AG10803 (cell line): ENCODE data around the gene JPH3.

Source experiments
- DNase-seq: peaks from one replicate; pipeline ENCODE4 v3.0.0; 2010; ENCODE audit warnings: low read depth
- H3K4me3 ChIP-seq: 2 replicates; pipeline ENCODE4 v1.5.1; 2011; ENCODE audit warnings: mild to moderate bottlenecking, low read length, control low read depth
- CTCF ChIP-seq: conservative IDR thresholded peaks from 2 replicates; pipeline ENCODE4 v1.5.1; 2011; ENCODE audit warnings: mild to moderate bottlenecking, low read length, control low read depth, inconsistent platforms

The JPH3 gene

GRCh38 chr16:87582966-87583325 lies 19.4 kb upstream of the JPH3 start:
- no peak for TF ChIP-seq CTCF
- no peak for DNase-seq
- no peak overlapping the region; the same call in 1 of the 2 replicates for H3K4me3 ChIP-seq

GRCh38 chr16:87583453-87584131 lies 18.7 kb upstream of the JPH3 start:
- DNase-seq, result peak; percentile 43
- no peak overlapping the region for H3K4me3 ChIP-seq
- no peak for TF ChIP-seq CTCF

- TF ChIP-seq CTCF, result no peak
- no peak for DNase-seq
- no peak overlapping the region for H3K4me3 ChIP-seq
Observed at GRCh38 chr16:87584271-87584670, 18.0 kb upstream of the JPH3 start.

GRCh38 chr16:87584975-87585374 lies 17.3 kb upstream of the JPH3 start:
- no peak overlapping the region for H3K4me3 ChIP-seq
- DNase-seq, result no peak
- no peak for TF ChIP-seq CTCF

GRCh38 chr16:87585442-87586200 lies 16.7 kb upstream of the JPH3 start:
- TF ChIP-seq CTCF, result no peak
- DNase-seq, result no peak
- no peak overlapping the region for H3K4me3 ChIP-seq

GRCh38 chr16:87586201-87586782 lies 16.0 kb upstream of the JPH3 start:
- TF ChIP-seq CTCF, result no peak
- DNase-seq, result no peak

GRCh38 chr16:87587636-87588035 lies 14.7 kb upstream of the JPH3 start:
- no peak for TF ChIP-seq CTCF
- no peak for DNase-seq
- H3K4me3 ChIP-seq, result no peak overlapping the region

More at GRCh38 chr16:87586201-87586782, 16.0 kb upstream of the JPH3 start:
- H3K4me3 ChIP-seq, result no peak overlapping the region
